ENCODE results near the gene UPK1A. TPM values are rescaled to one million over a fixed set of nuclear protein-coding genes. Genes with fewer than 3 reads are reported as not detected.

UPK1A gene
- total and polyA plus RNA-seq, 9 of the 15 experiments (the other 6 are each of a cell fraction or from before 2014, with no cell fraction given), result 0.06 to 0.13 TPM; not detected in 7

- no peak overlapping the region for H3K4me2 ChIP-seq (ENCODE audit: insufficient read depth, low read length)
- ChIA-PET POLR2A (interaction anchor here (1.7 to 2.9 kb wide), 3 partner anchors 9 to 13 kb away, joined by 7 to 18 read pairs (median 12); partner anchors contain the start of gene KMT2B), CTCF (ENCODE audit: low intra/inter-chr PET ratio) (no interaction called here)
- intact Hi-C loops (cut with micrococcal nuclease), result no loop called here
- WGBS (ENCODE audit: insufficient coverage, low coverage, missing lambda C conversion rate), result 96% methylated on average over 18 of the region's 25 CpGs
- FAIRE-seq, result no peak
- H3K9me3 ChIP-seq (replicated peaks; ENCODE audit: control insufficient read depth, insufficient read depth, low read depth, low read length), result no peaks in the 10 kb centered on the region
- no peak overlapping the region for H3K27ac ChIP-seq (ENCODE audit: extremely low read depth, low read depth, low read length)
- in situ Hi-C loops (cut with MboI), result no loop called here
- peaks cover 0 to 4% of the 10 kb centered on the region in 2 experiments; a peak in 1 of 5 replicates for H3K4me1 ChIP-seq (replicated peaks in 1 of 2; ENCODE audit: control insufficient read depth in 2 of 2, insufficient read depth in 2 of 2, low read length in 2 of 2)
- TF ChIP-seq POLR2G (IDR thresholded peaks at IDR 0.05; ENCODE audit: low read depth, low read length) (0 out of 2 replicates have a peak, but pooled peaks have one; percentile 12), RBFOX2 (IDR thresholded peaks at IDR 0.05; ENCODE audit: low read depth, low read length) (peak; percentile 41), ZNF444 (CRISPR knock-in tag; IDR thresholded peaks at IDR 0.05) (no peak)
- H4K20me1 ChIP-seq (replicated peaks; ENCODE audit: control insufficient read depth, insufficient read depth, low read length), result 0 out of 2 replicates have a peak, but pooled peaks cover 2% of the 10 kb centered on the region
- H3K9me1 ChIP-seq (ENCODE audit: control insufficient read depth, insufficient read depth, low read length), result no peaks in the 10 kb centered on the region
- no peak for DNase-seq (ENCODE audit: extremely low read depth in 1 of 4, low spot score in 3 of 4)
- no TSS peak for BruUV-seq (replicated peaks)
- no peak overlapping the region for H3K4me3 ChIP-seq
- H3K79me2 ChIP-seq (ENCODE audit: control insufficient read depth, insufficient read depth, low read length), result no peaks in the 10 kb centered on the region
- ATAC-seq, result no peak
- no peak overlapping the region for H3K9ac ChIP-seq (ENCODE audit: insufficient read depth in 1 of 2, low read depth in 2 of 2, low read length in 2 of 2)
- no peaks in the 10 kb centered on the region for H3K27me3 ChIP-seq (ENCODE audit: control insufficient read depth in 2 of 2, insufficient read depth in 2 of 2, low read length in 2 of 2)
- peaks cover 98% of the 10 kb centered on the region; the same call in 2 of the 3 replicates for H3K36me3 ChIP-seq (ENCODE audit: control insufficient read depth, insufficient read depth, low read length)
- H2AFZ ChIP-seq (ENCODE audit: low read depth, low read length), result no peak overlapping the region
These were observed 61.0 kb downstream of the UPK1A start for GRCh38 chr19:35727053-35727955.

Other genes with a start within 250 kb of the UPK1A start
Only the 7 nearest of the 28 such genes appear.
- gene HAUS5, start 53.8 kb upstream of the UPK1A start, total RNA-seq (2014; rRNA removed), result 34.1 and 42.5 TPM in 2 replicates
- 9.0 and 10.9 TPM in 2 replicates for gene HAUS5, start 53.8 kb upstream of the UPK1A start, total RNA-seq (2014; rRNA removed; fragmentation: Illumina TruSeq; extraction: Trizol)
- 11.3 and 12.1 TPM in 2 replicates for gene HAUS5, start 53.8 kb upstream of the UPK1A start, total RNA-seq (2015; rRNA removed; fragmentation: Illumina TruSeq; extraction: Trizol)
- 38.1 and 41.3 TPM in 2 replicates for gene HAUS5, start 53.8 kb upstream of the UPK1A start, total RNA-seq (2021)
- 14.2 and 19.9 TPM in 2 replicates for gene HAUS5, start 53.8 kb upstream of the UPK1A start, polyA plus RNA-seq (2011; rRNA removed)
- 14.8 and 20.5 TPM in 2 replicates for gene HAUS5, start 53.8 kb upstream of the UPK1A start, polyA plus RNA-seq (2014; fragmentation: Illumina TruSeq; extraction: Trizol)
- 1 to 10 TPM; 3.5 to 4.1 TPM for gene HAUS5, start 53.8 kb upstream of the UPK1A start, polyA plus RNA-seq (2014; fragmentation: Nextera tagmentation; extraction: Ambion mirVana)
- 37.8 and 38.3 TPM in 2 replicates for gene HAUS5, start 53.8 kb upstream of the UPK1A start, polyA plus RNA-seq (2014; rRNA removed)
- gene RBM42, start 37.5 kb upstream of the UPK1A start, total RNA-seq (2014; rRNA removed), result 132 and 171 TPM in 2 replicates
- gene RBM42, start 37.5 kb upstream of the UPK1A start, total RNA-seq (2014; rRNA removed; fragmentation: Illumina TruSeq; extraction: Trizol), result 12.7 and 20.7 TPM in 2 replicates
- gene RBM42, start 37.5 kb upstream of the UPK1A start, total RNA-seq (2015; rRNA removed; fragmentation: Illumina TruSeq; extraction: Trizol), result 46.4 and 51.5 TPM in 2 replicates
- 145 and 149 TPM in 2 replicates for gene RBM42, start 37.5 kb upstream of the UPK1A start, total RNA-seq (2021)
- gene RBM42, start 37.5 kb upstream of the UPK1A start, polyA plus RNA-seq (2011; rRNA removed), result 31.8 and 46.6 TPM in 2 replicates
- gene RBM42, start 37.5 kb upstream of the UPK1A start, polyA plus RNA-seq (2014; fragmentation: Illumina TruSeq; extraction: Trizol), result 32.4 and 69.0 TPM in 2 replicates
- 1 to 10 TPM; 5.7 to 8.2 TPM for gene RBM42, start 37.5 kb upstream of the UPK1A start, polyA plus RNA-seq (2014; fragmentation: Nextera tagmentation; extraction: Ambion mirVana)
- 96.7 and 123 TPM in 2 replicates for gene RBM42, start 37.5 kb upstream of the UPK1A start, polyA plus RNA-seq (2014; rRNA removed)
- gene ETV2, start 24.8 kb upstream of the UPK1A start, total RNA-seq (2014; rRNA removed), result 3.0 and 3.5 TPM in 2 replicates
- 0.11 TPM in 1 of 2 replicates, not detected in the other for gene ETV2, start 24.8 kb upstream of the UPK1A start, total RNA-seq (2014; rRNA removed; fragmentation: Illumina TruSeq; extraction: Trizol)
- gene ETV2, start 24.8 kb upstream of the UPK1A start, total RNA-seq (2015; rRNA removed; fragmentation: Illumina TruSeq; extraction: Trizol), result 0.57 and 1.2 TPM in 2 replicates
- 2.9 and 3.7 TPM in 2 replicates for gene ETV2, start 24.8 kb upstream of the UPK1A start, total RNA-seq (2021)
- 0.22 and 0.33 TPM in 2 replicates for gene ETV2, start 24.8 kb upstream of the UPK1A start, polyA plus RNA-seq (2011; rRNA removed)
- gene ETV2, start 24.8 kb upstream of the UPK1A start, polyA plus RNA-seq (2014; fragmentation: Illumina TruSeq; extraction: Trizol), result 0.55 and 2.6 TPM in 2 replicates
- gene ETV2, start 24.8 kb upstream of the UPK1A start, polyA plus RNA-seq (2014; fragmentation: Nextera tagmentation; extraction: Ambion mirVana), result under 1 TPM; 0.11 to 0.13 TPM
- gene ETV2, start 24.8 kb upstream of the UPK1A start, polyA plus RNA-seq (2014; rRNA removed), result 2.4 and 2.6 TPM in 2 replicates
- 777 and 1,094 TPM in 2 replicates for gene COX6B1, start 18.2 kb upstream of the UPK1A start, total RNA-seq (2014; rRNA removed)
- gene COX6B1, start 18.2 kb upstream of the UPK1A start, total RNA-seq (2014; rRNA removed; fragmentation: Illumina TruSeq; extraction: Trizol), result 1,091 and 1,219 TPM in 2 replicates
- gene COX6B1, start 18.2 kb upstream of the UPK1A start, total RNA-seq (2015; rRNA removed; fragmentation: Illumina TruSeq; extraction: Trizol), result 1,062 and 1,116 TPM in 2 replicates
- gene COX6B1, start 18.2 kb upstream of the UPK1A start, total RNA-seq (2021), result 826 and 961 TPM in 2 replicates
- 963 and 1,008 TPM in 2 replicates for gene COX6B1, start 18.2 kb upstream of the UPK1A start, polyA plus RNA-seq (2011; rRNA removed)
- 1,441 and 1,704 TPM in 2 replicates for gene COX6B1, start 18.2 kb upstream of the UPK1A start, polyA plus RNA-seq (2014; fragmentation: Illumina TruSeq; extraction: Trizol)
- gene COX6B1, start 18.2 kb upstream of the UPK1A start, polyA plus RNA-seq (2014; fragmentation: Nextera tagmentation; extraction: Ambion mirVana), result 1,000 to 10,000 TPM; 2,325 to 2,393 TPM
- 1,426 and 1,451 TPM in 2 replicates for gene COX6B1, start 18.2 kb upstream of the UPK1A start, polyA plus RNA-seq (2014; rRNA removed)
- gene ZBTB32, start 38.0 kb downstream of the UPK1A start, total RNA-seq (2014; rRNA removed), result not detected in 2 replicates
- not detected in 2 replicates for gene ZBTB32, start 38.0 kb downstream of the UPK1A start, total RNA-seq (2014; rRNA removed; fragmentation: Illumina TruSeq; extraction: Trizol)
- gene ZBTB32, start 38.0 kb downstream of the UPK1A start, total RNA-seq (2015; rRNA removed; fragmentation: Illumina TruSeq; extraction: Trizol), result not detected in 2 replicates
- 0.20 TPM in 1 of 2 replicates, not detected in the other for gene ZBTB32, start 38.0 kb downstream of the UPK1A start, total RNA-seq (2021)
- not detected in 2 replicates for gene ZBTB32, start 38.0 kb downstream of the UPK1A start, polyA plus RNA-seq (2011; rRNA removed)
- gene ZBTB32, start 38.0 kb downstream of the UPK1A start, polyA plus RNA-seq (2014; fragmentation: Illumina TruSeq; extraction: Trizol), result not detected in 2 replicates
- not detected for gene ZBTB32, start 38.0 kb downstream of the UPK1A start, polyA plus RNA-seq (2014; fragmentation: Nextera tagmentation; extraction: Ambion mirVana)
- 0.05 TPM in 1 of 2 replicates, not detected in the other for gene ZBTB32, start 38.0 kb downstream of the UPK1A start, polyA plus RNA-seq (2014; rRNA removed)
- 8.1 and 9.0 TPM in 2 replicates for gene KMT2B, start 51.5 kb downstream of the UPK1A start, total RNA-seq (2014; rRNA removed)
- gene KMT2B, start 51.5 kb downstream of the UPK1A start, total RNA-seq (2014; rRNA removed; fragmentation: Illumina TruSeq; extraction: Trizol), result 2.7 and 4.8 TPM in 2 replicates
- gene KMT2B, start 51.5 kb downstream of the UPK1A start, total RNA-seq (2015; rRNA removed; fragmentation: Illumina TruSeq; extraction: Trizol), result 6.0 and 6.7 TPM in 2 replicates
- 36.0 and 43.9 TPM in 2 replicates for gene KMT2B, start 51.5 kb downstream of the UPK1A start, total RNA-seq (2021)
- gene KMT2B, start 51.5 kb downstream of the UPK1A start, polyA plus RNA-seq (2011; rRNA removed), result 11.0 and 19.1 TPM in 2 replicates
- 21.5 and 27.8 TPM in 2 replicates for gene KMT2B, start 51.5 kb downstream of the UPK1A start, polyA plus RNA-seq (2014; fragmentation: Illumina TruSeq; extraction: Trizol)
- 1 to 10 TPM in 1 of 2 experiments, under 1 TPM in 1; 0.63 to 1.3 TPM for gene KMT2B, start 51.5 kb downstream of the UPK1A start, polyA plus RNA-seq (2014; fragmentation: Nextera tagmentation; extraction: Ambion mirVana)
- 16.4 and 21.9 TPM in 2 replicates for gene KMT2B, start 51.5 kb downstream of the UPK1A start, polyA plus RNA-seq (2014; rRNA removed)
- gene IGFLR1, start 75.9 kb downstream of the UPK1A start, total RNA-seq (2014; rRNA removed), result 12.1 and 14.3 TPM in 2 replicates
- 1.2 and 3.6 TPM in 2 replicates for gene IGFLR1, start 75.9 kb downstream of the UPK1A start, total RNA-seq (2014; rRNA removed; fragmentation: Illumina TruSeq; extraction: Trizol)
- gene IGFLR1, start 75.9 kb downstream of the UPK1A start, total RNA-seq (2015; rRNA removed; fragmentation: Illumina TruSeq; extraction: Trizol), result 4.6 and 9.1 TPM in 2 replicates
- 7.8 and 12.1 TPM in 2 replicates for gene IGFLR1, start 75.9 kb downstream of the UPK1A start, total RNA-seq (2021)
- gene IGFLR1, start 75.9 kb downstream of the UPK1A start, polyA plus RNA-seq (2011; rRNA removed), result 4.0 and 4.2 TPM in 2 replicates
- gene IGFLR1, start 75.9 kb downstream of the UPK1A start, polyA plus RNA-seq (2014; fragmentation: Illumina TruSeq; extraction: Trizol), result 6.8 and 9.2 TPM in 2 replicates
- 1 to 10 TPM; 1.0 to 2.6 TPM for gene IGFLR1, start 75.9 kb downstream of the UPK1A start, polyA plus RNA-seq (2014; fragmentation: Nextera tagmentation; extraction: Ambion mirVana)
- gene IGFLR1, start 75.9 kb downstream of the UPK1A start, polyA plus RNA-seq (2014; rRNA removed), result 11.6 and 15.0 TPM in 2 replicates

Data from K562 (cell line).